IMR-90 (cell line): ENCODE data around the gene MRPS7. TPM values are rescaled to one million over a fixed set of nuclear protein-coding genes. Genes with fewer than 3 reads are reported as not detected.

Experiments used
- ATAC-seq: fragments of 200-7000 bp; cut with Tn5 transposase; 2 replicates; pipeline ENCODE4 v1.9.1; 2020; ENCODE audit warnings: low read depth, mild to moderate bottlenecking, moderate library complexity
- BruUV-seq: library from RNA; stranded (reverse); fragments of 400-500 nt; replicated peaks from 2 replicates; lab custom pipeline; 2021; lab: Mats Ljungman, UMichigan
- CTCF ChIA-PET: fragments of 300-600 bp; formaldehyde crosslinking; extraction: SDS; loops from one replicate; lab custom pipeline; 2021; ENCODE audit warnings: antibody characterized with exemption; lab: Yijun Ruan, JAX
- POLR2A ChIA-PET: fragments of 300-600 bp; sonication (Branson Sonifier 250); formaldehyde crosslinking; loops from one replicate; lab custom pipeline; 2022; ENCODE audit warnings: antibody characterized with exemption; ENCODE audit not compliant: unreplicated experiment; lab: Charles Lee
- DNase-seq: peaks from one replicate; pipeline ENCODE4 v3.0.0; 2013
- H2AFZ ChIP-seq: replicated peaks from 2 replicates; pipeline ENCODE3; 2013; ENCODE audit warnings: low read length, mild to moderate bottlenecking; ENCODE audit not compliant: poor library complexity
- H2AK5ac ChIP-seq: 2 replicates; pipeline ENCODE4 v1.6.1; 2013; ENCODE audit warnings: low read depth, low read length, inconsistent platforms
- H2AK9ac ChIP-seq: replicated peaks from 2 replicates; pipeline ENCODE3; 2013; ENCODE audit warnings: mild to moderate bottlenecking, low read depth, low read length, moderate library complexity; ENCODE audit not compliant: poor library complexity
- H2BK120ac ChIP-seq: 2 replicates; pipeline ENCODE4 v1.6.1; 2013; ENCODE audit warnings: low read depth, low read length, inconsistent platforms
- H2BK15ac ChIP-seq: 3 replicates; pipeline ENCODE4 v1.6.1; 2013; ENCODE audit warnings: low read depth, low read length, inconsistent platforms
- H2BK20ac ChIP-seq: 2 replicates; pipeline ENCODE4 v1.6.1; 2013; ENCODE audit warnings: low read depth, mild to moderate bottlenecking, inconsistent platforms, low read length, moderate library complexity
- H2BK5ac ChIP-seq: 2 replicates; pipeline ENCODE4 v1.6.1; 2013; ENCODE audit warnings: mild to moderate bottlenecking, low read depth, low read length, inconsistent platforms; ENCODE audit not compliant: poor library complexity, severe bottlenecking
- H3K14ac ChIP-seq: replicated peaks from 2 replicates; pipeline ENCODE4 v1.6.1; 2013; ENCODE audit warnings: low read depth, low read length, inconsistent platforms
- H3K18ac ChIP-seq: 2 replicates; pipeline ENCODE4 v1.6.1; 2013; ENCODE audit warnings: low read depth, low read length, control low read depth
- H3K23ac ChIP-seq: 2 replicates; pipeline ENCODE4 v1.6.1; 2013; ENCODE audit warnings: low read depth, low read length, inconsistent platforms
- H3K27ac ChIP-seq: 2 replicates; pipeline ENCODE4 v1.5.1; 2013; ENCODE audit warnings: mild to moderate bottlenecking, control low read depth, low read length; ENCODE audit not compliant: insufficient read depth
- H3K27me3 ChIP-seq: 2 replicates; pipeline ENCODE4 v1.6.1; 2013; ENCODE audit warnings: low read length; ENCODE audit not compliant: control insufficient read depth, insufficient read depth
- H3K36me3 ChIP-seq: 2 replicates; pipeline ENCODE4 v1.6.1; 2013; ENCODE audit warnings: low read length, mixed read lengths; ENCODE audit not compliant: control insufficient read depth, insufficient read depth
- H3K4ac ChIP-seq: 2 replicates; pipeline ENCODE4 v1.6.1; 2013; ENCODE audit warnings: low read depth, low read length, inconsistent platforms
- H3K4me1 ChIP-seq: 2 replicates; pipeline ENCODE4 v1.6.1; 2013; ENCODE audit warnings: low read length, mixed read lengths; ENCODE audit not compliant: control insufficient read depth, insufficient read depth
- H3K4me2 ChIP-seq: 2 replicates; pipeline ENCODE4 v1.6.1; 2013; ENCODE audit warnings: low read depth, mild to moderate bottlenecking, control low read depth, low read length, moderate library complexity
- H3K4me3 ChIP-seq: 2 replicates; pipeline ENCODE4 v1.5.1; 2013; ENCODE audit warnings: low read depth, mild to moderate bottlenecking, control low read depth, low read length, moderate library complexity; ENCODE audit not compliant: insufficient read depth
- H3K56ac ChIP-seq: 2 replicates; pipeline ENCODE4 v1.6.1; 2013; ENCODE audit warnings: low read length, inconsistent platforms; ENCODE audit not compliant: insufficient read depth; ENCODE audit errors: extremely low read depth
- H3K79me1 ChIP-seq, 2 experiments: 2 replicates each; pipeline ENCODE4 v1.6.1; 2013; ENCODE audit warnings: low read length in 2 of 2, inconsistent platforms in 1 of 2, low read depth in 1 of 2
- H3K9ac ChIP-seq: 2 replicates; pipeline ENCODE4 v1.6.1; 2013; ENCODE audit warnings: low read depth, low read length, control low read depth
- H3K9me1 ChIP-seq: 2 replicates; pipeline ENCODE4 v1.6.1; 2013; ENCODE audit warnings: low read length, inconsistent platforms; ENCODE audit not compliant: insufficient read depth
- H3K9me3 ChIP-seq: 2 replicates; pipeline ENCODE4 v1.6.1; 2013; ENCODE audit warnings: low read length; ENCODE audit not compliant: control insufficient read depth, insufficient read depth
- H4K20me1 ChIP-seq: 2 replicates; pipeline ENCODE4 v1.6.1; 2013; ENCODE audit warnings: low read length, inconsistent platforms; ENCODE audit not compliant: insufficient read depth
- H4K5ac ChIP-seq: 2 replicates; pipeline ENCODE4 v1.6.1; 2013; ENCODE audit warnings: mild to moderate bottlenecking, low read depth, low read length, control low read depth
- H4K8ac ChIP-seq, 2 experiments: 2 replicates each; pipeline ENCODE4 v1.6.1; 2013; ENCODE audit warnings: low read depth in 2 of 2, low read length in 2 of 2, control low read depth in 1 of 2, inconsistent platforms in 1 of 2
- H4K91ac ChIP-seq: 2 replicates; pipeline ENCODE4 v1.6.1; 2013; ENCODE audit warnings: low read depth, low read length, inconsistent platforms; ENCODE audit not compliant: insufficient read depth
- BHLHE40 ChIP-seq: fragments of 150-350 bp; IDR thresholded peaks from 2 replicates; pipeline ENCODE4 v1.6.1; 2016; ENCODE audit warnings: mild to moderate bottlenecking, low read depth, low read length
- CEBPB ChIP-seq: IDR thresholded peaks from 2 replicates; pipeline ENCODE4 v1.6.1; 2012; ENCODE audit warnings: low read depth, low read length, improper control_type of control experiment
- CHD1 ChIP-seq: IDR thresholded peaks from 2 replicates; pipeline ENCODE4 v1.6.1; 2012; ENCODE audit warnings: low read depth, low read length, improper control_type of control experiment
- CTCF ChIP-seq: conservative IDR thresholded peaks from 2 replicates; pipeline ENCODE4 v1.5.1; 2012; ENCODE audit warnings: mild to moderate bottlenecking, low read depth, low read length, improper control_type of control experiment
- ELK1 ChIP-seq: fragments of 150-350 bp; IDR thresholded peaks from 2 replicates; pipeline ENCODE4 v1.6.1; 2016; ENCODE audit warnings: low read depth, mild to moderate bottlenecking, low read length, moderate library complexity, borderline replicate concordance
- FOS ChIP-seq: fragments of 150-350 bp; IDR thresholded peaks from 2 replicates; pipeline ENCODE4 v1.6.1; 2016; ENCODE audit warnings: low read depth, low read length
- MAFK ChIP-seq: IDR thresholded peaks from 2 replicates; pipeline ENCODE4 v1.6.1; 2012; ENCODE audit warnings: low read depth, low read length, improper control_type of control experiment
- MAZ ChIP-seq: IDR thresholded peaks from 2 replicates; pipeline ENCODE4 v1.6.1; 2012; ENCODE audit warnings: low read depth, mild to moderate bottlenecking, low read length, improper control_type of control experiment, moderate library complexity, borderline replicate concordance
- NFE2L2 ChIP-seq: fragments of 150-350 bp; IDR thresholded peaks from 2 replicates; pipeline ENCODE4 v1.6.1; 2016; ENCODE audit warnings: low read depth, mild to moderate bottlenecking, low read length
- POLR2A ChIP-seq: IDR thresholded peaks from 2 replicates; pipeline ENCODE4 v1.6.1; 2012; ENCODE audit warnings: mild to moderate bottlenecking, low read depth, low read length
- RAD21 ChIP-seq: IDR thresholded peaks from 2 replicates; pipeline ENCODE4 v1.6.1; 2012; ENCODE audit warnings: low read length, improper control_type of control experiment
- RCOR1 ChIP-seq: IDR thresholded peaks from 2 replicates; pipeline ENCODE4 v1.6.1; 2012; ENCODE audit warnings: mild to moderate bottlenecking, low read length, improper control_type of control experiment; ENCODE audit not compliant: insufficient replicate concordance
- RFX5 ChIP-seq: IDR thresholded peaks from 2 replicates; pipeline ENCODE4 v1.8.0; 2012; ENCODE audit warnings: low read depth, mild to moderate bottlenecking, low read length, moderate library complexity
- SMC3 ChIP-seq: fragments of 150-350 bp; IDR thresholded peaks from 2 replicates; pipeline ENCODE4 v1.6.1; 2016; ENCODE audit warnings: low read depth, mild to moderate bottlenecking, antibody characterized with exemption, low read length, moderate library complexity
- WGBS, 2 experiments: methylation state at CpG; one replicate each; pipeline versions ENCODE4 v1.1.5 to v1.1.7; 2013; ENCODE audit warnings: missing lambda C conversion rate in 2 of 2; ENCODE audit not compliant: insufficient read length in 1 of 2; ENCODE audit errors: extremely low coverage in 2 of 2; 5-methylcytosine and 5-hydroxymethylcytosine counted together
- dilution Hi-C: fragments of 300-500 bp; cut with HindIII; formaldehyde crosslinking; loops from one replicate; pipeline ENCODE4 v1.14.3; 2018; ENCODE audit warnings: low sequenced_read_pairs; ENCODE audit not compliant: unreplicated experiment
- in situ Hi-C: fragments of 300-500 bp; cut with MboI; formaldehyde crosslinking; loops from 3 replicates; pipeline ENCODE4 v1.14.3; 2019; ENCODE audit warnings: low sequenced_read_pairs, inconsistent platforms, mixed read lengths
- intact Hi-C: fragments of 100-400 bp; cut with micrococcal nuclease; formaldehyde crosslinking; loops from 2 replicates; pipeline ENCODE4 v1.10.0; 2022
- polyA plus RNA-seq, 3 experiments: library from polyadenylated mRNA; depleted of rRNA; stranded (reverse); fragments of >200 nt; gene quantifications; 2 replicates each; pipeline ENCODE4 v1.2.3, GENCODE V29; 2012; ENCODE audit warnings: low replicate concordance in 1 of 3
- total RNA-seq: library from RNA; depleted of rRNA; stranded (reverse); fragments of >200 nt; gene quantifications from 2 replicates; pipeline ENCODE4 v1.2.3, GENCODE V29; 2012
- TF ChIP-seq, protein P1 (sequence below): fragments of 150-350 bp; IDR thresholded peaks from 2 replicates; pipeline ENCODE4 v1.6.1; 2017; ENCODE audit warnings: mild to moderate bottlenecking, antibody characterized with exemption, low read length, low read depth

MRPS7 gene
- total and polyA plus RNA-seq, 2 of the 4 experiments (the other 2 are of a cell fraction), result 55.9 to 60.5 TPM

GRCh38 chr17:75289832-75290337 is 28.2 kb downstream of the MRPS7 start:
- Histone ChIP-seq H3K18ac (peak overlapping the region; percentile 63), H4K20me1 (no peaks in the 10 kb centered on the region), H3K9me1 (peaks cover 4% of the 10 kb centered on the region; the same call in 1 of the 2 replicates), H3K23ac (peak overlapping the region; percentile 81), H2BK120ac (peak overlapping the region; percentile 81), H2BK5ac (peak overlapping the region; percentile 88), H2AK5ac (0 out of 2 replicates have a peak overlapping the region, but pooled peaks have one; percentile 14), H3K4me2 (peak overlapping the region; percentile 64), H2AFZ (peak overlapping the region; percentile 94), H3K9me3 (no peaks in the 10 kb centered on the region), H3K27me3 (no peaks in the 10 kb centered on the region), H3K79me1 (peaks cover 0 to 13% of the 10 kb centered on the region in 2 experiments; a peak in 1 of 4 replicates), H2AK9ac (no peak overlapping the region), H2BK15ac (peak overlapping the region; percentile 78; the same call in 2 of the 3 replicates), H3K27ac (peak overlapping the region; percentile 73), H3K4me1 (no peaks in the 10 kb centered on the region), H3K9ac (peak overlapping the region; percentile 67), H3K36me3 (peaks cover 3% of the 10 kb centered on the region; the same call in 1 of the 2 replicates), H4K8ac (peak overlapping the region; percentile 57 to 96), H4K91ac (peak overlapping the region; percentile 78), H3K4me3 (peak overlapping the region; percentile 65), H4K5ac (peak overlapping the region; percentile 51), H3K4ac (peak overlapping the region; percentile 86), H3K56ac (peak overlapping the region; percentile 84), H3K14ac (peak overlapping the region; percentile 90), H2BK20ac (peak overlapping the region; percentile 41; the same call in 1 of the 2 replicates)
- intact Hi-C loops, result loop anchor here (1.0 kb wide), 1 partner anchor 114 kb away; no protein-coding TSS in a partner anchor
- POLR2A ChIA-PET, result interaction anchor here (0.8 to 1.4 kb wide), 2 partner anchors 103 to 117 kb away, joined by 3 to 5 read pairs; no protein-coding TSS in a partner anchor
- WGBS, 2 experiments, result no CpG with 5 or more reads among the region's 26 CpGs
- DNase-seq (peak; percentile 60), ATAC-seq (peak; percentile 6)
- dilution Hi-C loops, result no loop called here
- in situ Hi-C loops, result no loop called here
- CTCF ChIA-PET, result interaction anchor here (0.6 to 1.7 kb wide), 7 partner anchors 10 to 122 kb away, joined by 3 to 15 read pairs (median 4); partner anchors contain the start of genes GRB2 and MIF4GD
- BruUV-seq, result no TSS peak
- no peak for TF ChIP-seq SMC3
- TF ChIP-seq, protein P1, sequence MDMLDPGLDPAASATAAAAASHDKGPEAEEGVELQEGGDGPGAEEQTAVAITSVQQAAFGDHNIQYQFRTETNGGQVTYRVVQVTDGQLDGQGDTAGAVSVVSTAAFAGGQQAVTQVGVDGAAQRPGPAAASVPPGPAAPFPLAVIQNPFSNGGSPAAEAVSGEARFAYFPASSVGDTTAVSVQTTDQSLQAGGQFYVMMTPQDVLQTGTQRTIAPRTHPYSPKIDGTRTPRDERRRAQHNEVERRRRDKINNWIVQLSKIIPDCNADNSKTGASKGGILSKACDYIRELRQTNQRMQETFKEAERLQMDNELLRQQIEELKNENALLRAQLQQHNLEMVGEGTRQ, result no peak
- no peak for TF ChIP-seq NFE2L2
- no peak for TF ChIP-seq RCOR1
- no peak for TF ChIP-seq CHD1
- peak; percentile 28; the same call in 1 of the 2 replicates for TF ChIP-seq RAD21
- TF ChIP-seq RFX5, result no peak
- TF ChIP-seq CEBPB, result no peak
- TF ChIP-seq FOS, result peak; percentile 76
- TF ChIP-seq MAZ, result no peak
- no peak for TF ChIP-seq MAFK
- peak; percentile 40 for TF ChIP-seq BHLHE40
- no peak for TF ChIP-seq ELK1
- TF ChIP-seq CTCF, result peak; percentile 37
- TF ChIP-seq POLR2A, result no peak
